ENCODE measurements around the gene DAD1.

Gene DAD1

DNA sequence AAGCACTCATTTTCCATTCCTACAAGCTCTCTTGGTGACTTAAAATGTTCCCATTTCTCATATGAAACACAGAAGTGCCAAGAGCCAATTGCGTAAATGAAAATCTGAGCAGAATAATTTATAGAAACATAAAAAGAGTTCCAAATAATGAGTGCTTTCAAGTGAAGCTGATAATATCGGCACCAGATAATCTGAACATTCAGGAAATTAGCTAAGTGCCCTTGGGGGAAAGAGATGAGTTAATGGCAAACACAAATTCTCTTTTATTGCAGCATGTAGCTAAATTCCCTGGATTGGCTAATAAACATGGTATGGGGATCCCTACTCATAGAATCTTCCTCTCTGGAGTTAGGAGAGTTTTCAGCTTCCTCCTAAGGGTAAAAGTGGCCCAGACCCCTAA lies 46.7 kb downstream of the DAD1 start:
- DNase-seq (ENCODE audit: low read depth): no peak
- no peak overlapping the region for H3K4me3 ChIP-seq (ENCODE audit: low read depth, low read length)
- TF ChIP-seq, protein P1, sequence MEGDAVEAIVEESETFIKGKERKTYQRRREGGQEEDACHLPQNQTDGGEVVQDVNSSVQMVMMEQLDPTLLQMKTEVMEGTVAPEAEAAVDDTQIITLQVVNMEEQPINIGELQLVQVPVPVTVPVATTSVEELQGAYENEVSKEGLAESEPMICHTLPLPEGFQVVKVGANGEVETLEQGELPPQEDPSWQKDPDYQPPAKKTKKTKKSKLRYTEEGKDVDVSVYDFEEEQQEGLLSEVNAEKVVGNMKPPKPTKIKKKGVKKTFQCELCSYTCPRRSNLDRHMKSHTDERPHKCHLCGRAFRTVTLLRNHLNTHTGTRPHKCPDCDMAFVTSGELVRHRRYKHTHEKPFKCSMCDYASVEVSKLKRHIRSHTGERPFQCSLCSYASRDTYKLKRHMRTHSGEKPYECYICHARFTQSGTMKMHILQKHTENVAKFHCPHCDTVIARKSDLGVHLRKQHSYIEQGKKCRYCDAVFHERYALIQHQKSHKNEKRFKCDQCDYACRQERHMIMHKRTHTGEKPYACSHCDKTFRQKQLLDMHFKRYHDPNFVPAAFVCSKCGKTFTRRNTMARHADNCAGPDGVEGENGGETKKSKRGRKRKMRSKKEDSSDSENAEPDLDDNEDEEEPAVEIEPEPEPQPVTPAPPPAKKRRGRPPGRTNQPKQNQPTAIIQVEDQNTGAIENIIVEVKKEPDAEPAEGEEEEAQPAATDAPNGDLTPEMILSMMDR (IDR thresholded peaks at IDR 0.05; ENCODE audit: control insufficient read depth, extremely low read depth, insufficient read depth): no peak

DNA sequence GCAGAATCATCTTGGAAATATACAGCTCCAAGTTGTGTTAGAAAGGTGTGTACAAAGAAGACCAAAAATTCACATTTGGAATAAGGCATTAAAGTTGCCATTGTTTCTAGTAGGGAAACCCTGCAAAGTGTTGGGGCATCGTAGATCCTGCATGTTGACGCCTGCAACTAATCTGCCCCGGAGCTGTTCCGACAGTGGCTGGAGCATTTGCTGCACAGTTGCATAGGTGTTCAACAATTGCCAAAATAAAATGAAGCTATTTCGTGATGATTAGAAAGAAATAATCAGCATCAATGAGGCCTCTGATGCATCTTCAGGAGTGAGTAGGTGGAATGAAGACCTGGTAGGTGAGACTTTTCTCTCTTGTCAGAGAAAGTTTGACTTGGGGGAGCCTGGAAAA lies 47.3 kb downstream of the DAD1 start:
- DNase-seq (ENCODE audit: low read depth): no peak
- TF ChIP-seq, protein P1 (IDR thresholded peaks at IDR 0.05; ENCODE audit: control insufficient read depth, extremely low read depth, insufficient read depth): no peak
- H3K4me3 ChIP-seq (ENCODE audit: low read depth, low read length): no peak overlapping the region

DNA sequence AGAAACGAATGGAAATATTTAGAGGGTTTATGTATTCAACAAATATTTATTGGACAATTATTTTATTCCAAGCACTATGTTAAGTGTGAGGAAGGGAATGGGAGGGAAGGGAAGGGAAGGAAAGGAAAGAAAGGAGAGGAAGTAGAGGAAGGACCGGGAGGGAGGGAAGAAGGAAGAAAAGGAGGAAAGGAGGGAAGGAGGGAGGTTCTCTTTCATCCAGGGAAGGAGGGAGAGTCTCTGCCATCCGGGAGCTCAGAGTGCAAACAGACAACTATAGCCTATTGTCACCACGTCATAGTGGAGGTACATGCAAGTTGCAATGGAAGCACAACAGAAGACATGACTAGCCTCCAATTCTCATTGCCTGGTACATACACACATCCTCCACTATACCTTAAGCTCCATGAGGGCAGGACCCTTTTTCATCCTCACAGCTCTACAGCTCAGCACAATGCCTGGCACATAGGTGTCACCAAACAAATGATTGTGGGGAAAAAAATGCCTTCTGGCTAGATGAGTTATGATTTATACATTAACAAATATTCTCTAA lies 48.1 kb downstream of the DAD1 start:
- TF ChIP-seq, protein P1 (IDR thresholded peaks at IDR 0.05; ENCODE audit: control insufficient read depth, extremely low read depth, insufficient read depth): no peak
- DNase-seq (ENCODE audit: low read depth): no peak
- no peak overlapping the region for H3K4me3 ChIP-seq (ENCODE audit: low read depth, low read length)

DNA sequence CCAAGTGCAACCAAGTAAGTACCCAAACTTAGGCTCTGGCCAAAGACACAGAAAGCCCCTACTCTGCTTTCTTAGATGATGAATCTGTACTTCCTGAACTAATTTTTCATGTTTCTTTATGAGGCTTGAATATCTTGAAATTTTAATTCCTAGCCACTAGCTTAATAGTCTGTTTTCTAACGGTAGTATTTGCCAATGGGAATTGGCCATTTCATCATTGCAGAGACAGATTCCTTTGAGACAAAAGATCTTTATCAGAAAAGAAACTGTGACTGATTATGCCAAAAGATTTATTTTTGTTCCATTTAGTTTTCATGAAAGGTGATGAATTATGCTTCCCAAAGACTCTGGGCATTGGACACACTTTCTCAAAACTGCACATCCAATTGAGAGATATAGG lies 48.7 kb downstream of the DAD1 start:
- no peak overlapping the region for H3K4me3 ChIP-seq (ENCODE audit: low read depth, low read length)
- TF ChIP-seq, protein P1 (IDR thresholded peaks at IDR 0.05; ENCODE audit: control insufficient read depth, extremely low read depth, insufficient read depth): no peak
- no peak for DNase-seq (ENCODE audit: low read depth)

DNA sequence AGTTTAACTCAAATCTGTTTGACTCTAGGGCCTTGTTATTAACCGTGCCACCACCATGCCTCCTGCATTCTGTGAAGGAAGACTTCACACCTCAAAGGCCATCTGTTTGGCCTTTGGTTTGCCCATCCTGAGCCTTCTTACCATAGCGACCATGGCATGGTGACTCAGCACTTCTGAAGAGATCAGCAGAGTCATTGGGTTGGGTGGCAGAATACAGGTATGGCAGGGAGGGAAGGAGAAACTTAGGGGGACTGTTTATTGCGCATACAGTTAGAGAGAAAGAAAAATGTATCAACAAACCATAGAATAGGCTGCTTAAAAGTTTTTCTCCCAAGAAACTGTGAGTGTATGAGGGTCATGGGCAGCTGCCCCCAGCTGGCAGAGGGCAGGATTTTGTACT lies 49.2 kb downstream of the DAD1 start:
- TF ChIP-seq, protein P1 (IDR thresholded peaks at IDR 0.05; ENCODE audit: control insufficient read depth, extremely low read depth, insufficient read depth): no peak
- DNase-seq (ENCODE audit: low read depth): no peak
- no peak overlapping the region for H3K4me3 ChIP-seq (ENCODE audit: low read depth, low read length)

DNA sequence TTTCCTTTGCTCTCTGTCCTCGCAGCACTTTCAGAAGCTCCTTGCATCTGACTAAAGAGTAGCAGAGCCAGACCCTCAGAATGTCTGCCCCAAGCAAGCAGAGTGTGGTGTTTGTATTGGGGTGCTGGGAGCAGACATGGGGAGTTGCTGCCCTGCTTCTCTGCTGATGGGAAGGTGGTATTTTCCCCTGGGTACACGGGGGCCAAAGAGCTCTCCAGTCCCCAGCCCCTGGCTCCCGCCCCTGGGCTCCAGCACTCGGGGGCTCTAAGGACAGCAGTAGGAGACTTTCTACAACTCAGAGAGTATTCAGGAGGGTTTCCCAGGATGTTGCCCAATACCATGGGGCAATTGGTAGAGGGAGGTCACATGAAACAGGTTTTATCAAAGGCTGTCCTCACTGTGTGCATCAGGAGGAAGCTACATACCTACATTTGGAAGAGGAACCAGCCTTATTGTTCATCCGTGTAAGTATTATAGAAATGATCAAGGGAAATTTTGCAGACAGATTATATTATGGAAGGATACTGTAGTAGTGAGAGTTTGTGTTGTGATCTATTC lies 50.3 kb downstream of the DAD1 start:
- DNase-seq (ENCODE audit: low read depth): no peak
- TF ChIP-seq, protein P1 (IDR thresholded peaks at IDR 0.05; ENCODE audit: control insufficient read depth, extremely low read depth, insufficient read depth): no peak
- no peak overlapping the region for H3K4me3 ChIP-seq (ENCODE audit: low read depth, low read length)
